ENCODE data around the gene B4GALT1. TPM values are rescaled to one million over a fixed set of nuclear protein-coding genes. Genes with fewer than 3 reads are reported as not detected.

B4GALT1 gene
- total and polyA plus RNA-seq, 2 experiments from 2014 or later = 74.3 to 140 TPM

GRCh38 chr9:33105959-33106358 is 61.2 kb downstream of the B4GALT1 start:
- in situ Hi-C loops (cut with MboI) = no loop called here
- Histone ChIP-seq H3K27me3 (replicated peaks; ENCODE audit: insufficient read depth) (no peaks in the 10 kb centered on the region), H3K9me2 (ENCODE audit: insufficient read depth) (no peaks in the 10 kb centered on the region), H3K79me2 (ENCODE audit: insufficient read depth) (no peaks in the 10 kb centered on the region), H3K9ac (no peak overlapping the region), H2AFZ (no peak overlapping the region), H3K4me3 (no peak overlapping the region), H3K4me2 (ENCODE audit: unreplicated experiment) (peak overlapping the region; percentile 5), H3K9me3 (ENCODE audit: low read depth) (no peaks in the 10 kb centered on the region), H3K36me3 (ENCODE audit: low read depth) (no peaks in the 10 kb centered on the region), H3F3A (ENCODE audit: insufficient read depth) (peaks cover 72% of the 10 kb centered on the region), H4K20me1 (ENCODE audit: insufficient read depth) (no peaks in the 10 kb centered on the region), H3K27ac (peak overlapping the region; percentile 82), H3K4me1 (ENCODE audit: insufficient read depth) (peaks cover 52% of the 10 kb centered on the region)
- WGBS, 2 experiments (ENCODE audit: low coverage in 1 of 2, low lambda C conversion rate in 2 of 2, missing lambda C conversion rate in 2 of 2) = 88 to 90% methylated on average over 1 of the region's 1 CpG
- TF ChIP-seq EZH2phosphoT487 (IDR thresholded peaks at IDR 0.05; ENCODE audit: insufficient read depth, low read depth) = no peak
- no peak for TF ChIP-seq EZH2 (IDR thresholded peaks at IDR 0.05; ENCODE audit: insufficient read depth, poor library complexity, severe bottlenecking)
- no peak for DNase-seq

GRCh38 chr9:33105504-33105903 is 61.6 kb downstream of the B4GALT1 start:
- WGBS, 2 experiments (ENCODE audit: low coverage in 1 of 2, low lambda C conversion rate in 2 of 2, missing lambda C conversion rate in 2 of 2) = 85 to 89% methylated on average over 5 of the region's 5 CpGs
- TF ChIP-seq EZH2phosphoT487 (IDR thresholded peaks at IDR 0.05; ENCODE audit: insufficient read depth, low read depth) = no peak
- TF ChIP-seq EZH2 (IDR thresholded peaks at IDR 0.05; ENCODE audit: insufficient read depth, poor library complexity, severe bottlenecking) = no peak
- Histone ChIP-seq H3K4me2 (ENCODE audit: unreplicated experiment) (no peak overlapping the region), H3K79me2 (ENCODE audit: insufficient read depth) (no peaks in the 10 kb centered on the region), H3K9me2 (ENCODE audit: insufficient read depth) (no peaks in the 10 kb centered on the region), H4K20me1 (ENCODE audit: insufficient read depth) (no peaks in the 10 kb centered on the region), H3K36me3 (ENCODE audit: low read depth) (no peaks in the 10 kb centered on the region), H3F3A (ENCODE audit: insufficient read depth) (peaks cover 73% of the 10 kb centered on the region), H2AFZ (no peak overlapping the region), H3K4me1 (ENCODE audit: insufficient read depth) (peaks cover 52% of the 10 kb centered on the region), H3K9me3 (ENCODE audit: low read depth) (no peaks in the 10 kb centered on the region), H3K4me3 (no peak overlapping the region), H3K27me3 (replicated peaks; ENCODE audit: insufficient read depth) (no peaks in the 10 kb centered on the region), H3K27ac (no peak overlapping the region), H3K9ac (no peak overlapping the region)
- no peak for DNase-seq
- in situ Hi-C loops (cut with MboI) = no loop called here

- no peaks in the 10 kb centered on the region for H3K27me3 ChIP-seq (replicated peaks; ENCODE audit: insufficient read depth)
- no peak overlapping the region for H2AFZ ChIP-seq
- no peak overlapping the region for H3K9ac ChIP-seq
- in situ Hi-C loops (cut with MboI) = no loop called here
- WGBS, 2 experiments (ENCODE audit: low coverage in 1 of 2, low lambda C conversion rate in 2 of 2, missing lambda C conversion rate in 2 of 2) = 82 to 89% methylated on average over 7 of the region's 7 CpGs
- H3K79me2 ChIP-seq (ENCODE audit: insufficient read depth) = no peaks in the 10 kb centered on the region
- H3K4me1 ChIP-seq (ENCODE audit: insufficient read depth) = peaks cover 52% of the 10 kb centered on the region
- H3K27ac ChIP-seq = no peak overlapping the region
- no peak overlapping the region for H3K4me2 ChIP-seq (ENCODE audit: unreplicated experiment)
- TF ChIP-seq EZH2 (IDR thresholded peaks at IDR 0.05; ENCODE audit: insufficient read depth, poor library complexity, severe bottlenecking) = no peak
- H3F3A ChIP-seq (ENCODE audit: insufficient read depth) = peaks cover 71% of the 10 kb centered on the region
- no peak overlapping the region for H3K4me3 ChIP-seq
- H3K9me3 ChIP-seq (ENCODE audit: low read depth) = no peaks in the 10 kb centered on the region
- no peaks in the 10 kb centered on the region for H3K9me2 ChIP-seq (ENCODE audit: insufficient read depth)
- DNase-seq = no peak
- H3K36me3 ChIP-seq (ENCODE audit: low read depth) = no peaks in the 10 kb centered on the region
- H4K20me1 ChIP-seq (ENCODE audit: insufficient read depth) = no peaks in the 10 kb centered on the region
Measured at GRCh38 chr9:33104401-33104800, 62.7 kb downstream of the B4GALT1 start.

- in situ Hi-C loops (cut with MboI) = no loop called here
- DNase-seq = no peak
- no peaks in the 10 kb centered on the region for H4K20me1 ChIP-seq (ENCODE audit: insufficient read depth)
- no peak overlapping the region for H2AFZ ChIP-seq
- 82 to 85% methylated on average over 8 of the region's 8 CpGs for WGBS, 2 experiments (ENCODE audit: low coverage in 1 of 2, low lambda C conversion rate in 2 of 2, missing lambda C conversion rate in 2 of 2)
- TF ChIP-seq EZH2 (IDR thresholded peaks at IDR 0.05; ENCODE audit: insufficient read depth, poor library complexity, severe bottlenecking) = no peak
- TF ChIP-seq EZH2phosphoT487 (IDR thresholded peaks at IDR 0.05; ENCODE audit: insufficient read depth, low read depth) = no peak
- H3K4me3 ChIP-seq = no peak overlapping the region
- no peaks in the 10 kb centered on the region for H3K9me2 ChIP-seq (ENCODE audit: insufficient read depth)
- H3K27me3 ChIP-seq (replicated peaks; ENCODE audit: insufficient read depth) = no peaks in the 10 kb centered on the region
- H3F3A ChIP-seq (ENCODE audit: insufficient read depth) = peaks cover 64% of the 10 kb centered on the region
- H3K9me3 ChIP-seq (ENCODE audit: low read depth) = no peaks in the 10 kb centered on the region
- peaks cover 52% of the 10 kb centered on the region for H3K4me1 ChIP-seq (ENCODE audit: insufficient read depth)
- H3K27ac ChIP-seq = no peak overlapping the region
- no peak overlapping the region for H3K9ac ChIP-seq
- no peaks in the 10 kb centered on the region for H3K79me2 ChIP-seq (ENCODE audit: insufficient read depth)
- no peaks in the 10 kb centered on the region for H3K36me3 ChIP-seq (ENCODE audit: low read depth)
- H3K4me2 ChIP-seq (ENCODE audit: unreplicated experiment) = no peak overlapping the region
Measured at GRCh38 chr9:33103501-33104281, 63.4 kb downstream of the B4GALT1 start.
